ENCODE data around the gene ABTB2.
"Not testable (repeated sequence)": the region's sequence is repeated elsewhere in the genome, so short reads cannot be mapped to it uniquely, and the experiment has no call there.

Gene ABTB2

GRCh38 chr11:34357701-34358257, at the start of gene ABTB2:
TSS of gene ABTB2 (minus strand) at chr11:34358010.
- peak; percentile 82 for DNase-seq (ENCODE audit: low read depth)

GRCh38 chr11:34407121-34407813, 49.5 kb upstream of the ABTB2 start:
- no peak for DNase-seq (ENCODE audit: low read depth)

- DNase-seq (ENCODE audit: low read depth): no peak
Observed at GRCh38 chr11:34406413-34406812, 48.6 kb upstream of the ABTB2 start.

GRCh38 chr11:34405079-34405858, 47.5 kb upstream of the ABTB2 start:
- peak; percentile 49 for DNase-seq (ENCODE audit: low read depth)

- no peak for DNase-seq (ENCODE audit: low read depth)
Observed at GRCh38 chr11:34404280-34404679, 46.5 kb upstream of the ABTB2 start.

GRCh38 chr11:34403431-34403830, 45.6 kb upstream of the ABTB2 start:
- DNase-seq (ENCODE audit: low read depth): no peak

GRCh38 chr11:34397811-34398210, 40.0 kb upstream of the ABTB2 start:
- no peak for DNase-seq (ENCODE audit: low read depth)

GRCh38 chr11:34397120-34397519, 39.3 kb upstream of the ABTB2 start:
- DNase-seq (ENCODE audit: low read depth): no peak

GRCh38 chr11:34395916-34396550, 38.2 kb upstream of the ABTB2 start:
- DNase-seq (ENCODE audit: low read depth): peak; percentile 73

- DNase-seq (ENCODE audit: low read depth): no peak
Observed at GRCh38 chr11:34394771-34395300, 37.0 kb upstream of the ABTB2 start.

GRCh38 chr11:34387653-34388052, 29.8 kb upstream of the ABTB2 start:
- DNase-seq (ENCODE audit: low read depth): no peak

- DNase-seq (ENCODE audit: low read depth): not testable (repeated sequence)
Observed at GRCh38 chr11:34386356-34386755, 28.5 kb upstream of the ABTB2 start.

- no peak for DNase-seq (ENCODE audit: low read depth)
Observed at GRCh38 chr11:34382532-34383276, 24.9 kb upstream of the ABTB2 start.

- DNase-seq (ENCODE audit: low read depth): no peak
Observed at GRCh38 chr11:34381775-34382174, 24.0 kb upstream of the ABTB2 start.

GRCh38 chr11:34380696-34381095, 22.9 kb upstream of the ABTB2 start:
- peak; percentile 84 for DNase-seq (ENCODE audit: low read depth)

- DNase-seq (ENCODE audit: low read depth): no peak
Observed at GRCh38 chr11:34379539-34379938, 21.7 kb upstream of the ABTB2 start.

- no peak for DNase-seq (ENCODE audit: low read depth)
Observed at GRCh38 chr11:34379079-34379478, 21.3 kb upstream of the ABTB2 start.

- DNase-seq (ENCODE audit: low read depth): no peak
Observed at GRCh38 chr11:34373727-34374126, 15.9 kb upstream of the ABTB2 start.

- no peak for DNase-seq (ENCODE audit: low read depth)
Observed at GRCh38 chr11:34366522-34366921, 8.7 kb upstream of the ABTB2 start.

- DNase-seq (ENCODE audit: low read depth): no peak
Observed at GRCh38 chr11:34364102-34364501, 6.3 kb upstream of the ABTB2 start.

GRCh38 chr11:34363363-34364084, 5.7 kb upstream of the ABTB2 start:
- DNase-seq (ENCODE audit: low read depth): no peak
